MM.1S (cell line): ENCODE measurements around the gene BET1.

ENCODE experiments used
- DNase-seq: peaks from one replicate; pipeline ENCODE4 v3.0.0-alpha.2; 2015
- H2AFZ ChIP-seq: fragments of 300-600 bp; sonication (generic); 2 replicates; pipeline ENCODE4 v1.6.0; 2016; ENCODE audit warnings: antibody characterized with exemption, low read length
- H3F3A ChIP-seq: fragments of 300-600 bp; sonication (generic); 2 replicates; pipeline ENCODE4 v1.6.1; 2016; ENCODE audit warnings: mild to moderate bottlenecking, antibody characterized with exemption, low read length, moderate library complexity, mixed read lengths; ENCODE audit not compliant: insufficient read depth
- H3K27ac ChIP-seq: fragments of 300-600 bp; sonication (generic); 2 replicates; pipeline ENCODE4 v1.5.1; 2016; ENCODE audit warnings: mild to moderate bottlenecking, low read length
- H3K27me3 ChIP-seq: fragments of 300-600 bp; sonication (generic); replicated peaks from 2 replicates; pipeline ENCODE4 v1.6.0; 2016; ENCODE audit warnings: low read length; ENCODE audit not compliant: insufficient read depth
- H3K36me3 ChIP-seq: fragments of 300-600 bp; sonication (generic); replicated peaks from 2 replicates; pipeline ENCODE4 v1.6.1; 2016; ENCODE audit warnings: mild to moderate bottlenecking, low read length, mixed read lengths; ENCODE audit not compliant: insufficient read depth
- H3K4me1 ChIP-seq: fragments of 300-600 bp; sonication (generic); 2 replicates; pipeline ENCODE4 v1.6.1; 2016; ENCODE audit warnings: low read length, mixed read lengths
- H3K4me2 ChIP-seq: fragments of 300-600 bp; sonication (generic); 2 replicates; pipeline ENCODE4 v1.6.0; 2016; ENCODE audit warnings: low read depth, low read length
- H3K4me3 ChIP-seq: fragments of 300-600 bp; sonication (generic); 2 replicates; pipeline ENCODE4 v1.5.1; 2016; ENCODE audit warnings: low read length, mixed read lengths
- H3K79me2 ChIP-seq: fragments of 300-600 bp; sonication (generic); 2 replicates; pipeline ENCODE4 v1.6.1; 2016; ENCODE audit warnings: mixed run types, low read length, mixed read lengths
- H3K9ac ChIP-seq: fragments of 300-600 bp; sonication (generic); 2 replicates; pipeline ENCODE4 v1.6.1; 2016; ENCODE audit warnings: low read length, mixed read lengths
- H3K9me2 ChIP-seq: fragments of 300-600 bp; sonication (generic); replicated peaks from 2 replicates; pipeline ENCODE4 v1.6.1; 2016; ENCODE audit warnings: mild to moderate bottlenecking, low read length, mixed read lengths; ENCODE audit not compliant: insufficient read depth
- H3K9me3 ChIP-seq: fragments of 300-600 bp; sonication (generic); replicated peaks from 2 replicates; pipeline ENCODE4 v1.6.1; 2016; ENCODE audit warnings: mild to moderate bottlenecking, low read length, mixed read lengths; ENCODE audit not compliant: insufficient read depth
- H4K20me1 ChIP-seq: fragments of 300-600 bp; sonication (generic); 2 replicates; pipeline ENCODE4 v1.6.1; 2016; ENCODE audit warnings: mild to moderate bottlenecking, low read length, moderate library complexity, mixed read lengths; ENCODE audit not compliant: insufficient read depth
- EZH2 ChIP-seq: fragments of 300-600 bp; sonication (generic); optimal IDR thresholded peaks from 2 replicates; pipeline ENCODE3; 2017; ENCODE audit warnings: low read depth, mild to moderate bottlenecking, antibody characterized with exemption, low read length, mixed read lengths
- EZH2phosphoT487 ChIP-seq: fragments of 300-600 bp; sonication (generic); IDR thresholded peaks from 2 replicates; pipeline ENCODE4 v1.6.1; 2018; ENCODE audit warnings: antibody characterized with exemption, low read length
- TF ChIP-seq, protein P1 (sequence below): fragments of 300-600 bp; sonication (generic); IDR thresholded peaks from 2 replicates; pipeline ENCODE4 v1.5.1; 2016; ENCODE audit warnings: antibody characterized with exemption, low read length, mixed read lengths

BET1 gene

DNA sequence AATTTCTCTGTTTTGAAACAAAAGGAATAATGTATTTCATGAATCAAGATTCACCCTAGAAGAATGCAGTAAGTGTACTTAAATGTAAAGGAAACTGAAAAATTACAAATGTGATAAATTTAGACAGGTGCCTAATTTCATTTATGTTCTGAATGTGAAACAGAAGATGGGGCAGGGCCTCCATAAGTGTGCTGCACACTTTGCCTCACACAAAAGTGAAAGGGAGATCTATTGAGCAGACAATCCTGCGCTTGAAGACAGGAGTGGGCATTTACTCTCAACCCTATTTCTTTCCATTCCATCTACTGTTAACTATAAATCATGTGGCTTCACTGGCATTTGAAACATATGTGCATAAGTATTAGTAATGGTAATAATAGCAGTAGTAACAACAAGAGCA, 46.4 kb downstream of the BET1 start:
- Histone ChIP-seq H3K4me3 (no peak overlapping the region; the same call in 1 of the 2 replicates), H3K9ac (no peak overlapping the region), H3K36me3 (no peaks in the 10 kb centered on the region), H3F3A (peaks cover 10% of the 10 kb centered on the region), H3K9me3 (no peaks in the 10 kb centered on the region), H3K27me3 (no peaks in the 10 kb centered on the region), H3K79me2 (no peaks in the 10 kb centered on the region), H4K20me1 (no peaks in the 10 kb centered on the region), H3K4me1 (peaks cover 32% of the 10 kb centered on the region), H3K9me2 (no peaks in the 10 kb centered on the region), H2AFZ (no peak overlapping the region), H3K27ac (no peak overlapping the region), H3K4me2 (peak overlapping the region; percentile 43)
- peak; percentile 62 for DNase-seq
- TF ChIP-seq EZH2phosphoT487 (no peak), EZH2 (no peak)
- TF ChIP-seq, protein P1, sequence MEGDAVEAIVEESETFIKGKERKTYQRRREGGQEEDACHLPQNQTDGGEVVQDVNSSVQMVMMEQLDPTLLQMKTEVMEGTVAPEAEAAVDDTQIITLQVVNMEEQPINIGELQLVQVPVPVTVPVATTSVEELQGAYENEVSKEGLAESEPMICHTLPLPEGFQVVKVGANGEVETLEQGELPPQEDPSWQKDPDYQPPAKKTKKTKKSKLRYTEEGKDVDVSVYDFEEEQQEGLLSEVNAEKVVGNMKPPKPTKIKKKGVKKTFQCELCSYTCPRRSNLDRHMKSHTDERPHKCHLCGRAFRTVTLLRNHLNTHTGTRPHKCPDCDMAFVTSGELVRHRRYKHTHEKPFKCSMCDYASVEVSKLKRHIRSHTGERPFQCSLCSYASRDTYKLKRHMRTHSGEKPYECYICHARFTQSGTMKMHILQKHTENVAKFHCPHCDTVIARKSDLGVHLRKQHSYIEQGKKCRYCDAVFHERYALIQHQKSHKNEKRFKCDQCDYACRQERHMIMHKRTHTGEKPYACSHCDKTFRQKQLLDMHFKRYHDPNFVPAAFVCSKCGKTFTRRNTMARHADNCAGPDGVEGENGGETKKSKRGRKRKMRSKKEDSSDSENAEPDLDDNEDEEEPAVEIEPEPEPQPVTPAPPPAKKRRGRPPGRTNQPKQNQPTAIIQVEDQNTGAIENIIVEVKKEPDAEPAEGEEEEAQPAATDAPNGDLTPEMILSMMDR = no peak

DNA sequence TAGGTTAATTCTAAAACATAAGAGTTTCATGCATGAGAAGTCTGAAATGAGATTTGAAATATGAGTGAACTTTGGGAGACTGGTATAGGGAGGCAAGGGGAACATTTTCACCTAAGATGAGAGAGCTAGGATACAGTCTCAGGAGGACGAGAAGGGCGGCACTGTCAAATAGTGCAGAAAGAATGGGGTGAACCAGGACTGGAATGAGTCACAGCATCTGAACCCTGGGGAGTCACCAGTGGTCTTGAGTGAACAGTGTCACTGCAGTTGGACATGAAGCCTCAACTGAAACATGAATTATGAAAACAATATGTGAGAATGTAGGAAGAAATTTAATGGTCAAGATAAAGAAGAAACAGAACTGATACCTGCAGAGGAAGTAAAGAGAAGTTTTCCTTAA, 48.9 kb downstream of the BET1 start:
- Histone ChIP-seq H3K9me2 (no peaks in the 10 kb centered on the region), H3K27me3 (no peaks in the 10 kb centered on the region), H3K27ac (no peak overlapping the region), H3K9me3 (no peaks in the 10 kb centered on the region), H3K4me3 (no peak overlapping the region), H3K79me2 (no peaks in the 10 kb centered on the region), H3F3A (peaks cover 5% of the 10 kb centered on the region; the same call in 1 of the 2 replicates), H3K4me1 (peaks cover 21% of the 10 kb centered on the region), H4K20me1 (no peaks in the 10 kb centered on the region), H3K36me3 (no peaks in the 10 kb centered on the region), H3K9ac (no peak overlapping the region), H2AFZ (no peak overlapping the region), H3K4me2 (no peak overlapping the region)
- no peak for TF ChIP-seq EZH2phosphoT487
- TF ChIP-seq, protein P1 = no peak
- TF ChIP-seq EZH2 = no peak
- DNase-seq = no peak

DNA sequence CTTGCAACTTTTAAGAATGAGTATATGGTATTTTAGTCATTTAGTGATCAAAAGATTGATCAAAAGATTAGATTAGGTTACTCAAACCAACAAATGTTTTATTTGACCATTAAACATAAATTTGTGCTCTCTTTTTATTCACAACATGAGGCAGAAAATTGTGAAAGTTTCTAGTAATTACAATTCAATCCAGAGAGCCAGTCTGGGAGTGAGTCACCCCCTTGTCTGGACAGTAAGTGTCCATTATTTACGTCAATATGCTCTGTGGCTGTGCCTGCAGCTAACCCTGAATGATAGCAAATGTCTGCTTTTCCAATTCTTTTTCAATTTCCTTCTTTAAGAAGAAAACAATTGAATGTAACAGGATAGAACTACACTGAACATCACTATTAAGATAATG, 54.7 kb downstream of the BET1 start:
- Histone ChIP-seq H3K27ac (no peak overlapping the region), H3K27me3 (no peaks in the 10 kb centered on the region), H3K4me1 (peaks cover 18% of the 10 kb centered on the region), H3K4me3 (no peak overlapping the region), H4K20me1 (no peaks in the 10 kb centered on the region), H3K9me3 (no peaks in the 10 kb centered on the region), H3K9ac (no peak overlapping the region), H3K79me2 (no peaks in the 10 kb centered on the region), H3K4me2 (no peak overlapping the region), H3F3A (0 out of 2 replicates have a peak, but pooled peaks cover 6% of the 10 kb centered on the region), H2AFZ (no peak overlapping the region), H3K36me3 (no peaks in the 10 kb centered on the region), H3K9me2 (no peaks in the 10 kb centered on the region)
- no peak for TF ChIP-seq EZH2phosphoT487
- TF ChIP-seq, protein P1 = no peak
- TF ChIP-seq EZH2 = no peak
- no peak for DNase-seq
